ENCODE data around the gene IRGQ. TPM values are rescaled to one million over a fixed set of nuclear protein-coding genes. Genes with fewer than 3 reads are reported as not detected.

The IRGQ gene
- total RNA-seq, 1 experiment from 2014 or later, result 24.1 TPM

DNA sequence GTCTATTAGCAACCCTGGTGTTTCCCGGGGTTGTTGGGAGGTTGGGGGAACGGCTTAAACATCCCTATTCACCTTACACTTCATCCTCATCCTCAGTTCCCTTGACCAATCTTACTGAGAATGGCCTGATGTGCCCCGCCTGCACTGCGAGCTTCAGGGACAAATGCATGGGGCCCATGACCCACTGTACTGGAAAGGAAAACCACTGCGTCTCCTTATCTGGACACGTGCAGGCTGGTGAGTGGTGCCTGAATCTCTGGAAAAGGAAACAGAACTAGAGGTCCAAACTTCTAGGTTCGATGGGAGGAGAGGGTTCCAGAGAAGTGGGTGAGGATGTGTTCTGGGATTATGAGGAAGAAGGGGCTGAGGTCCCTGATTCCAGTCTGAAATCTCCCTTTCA is 14.5 kb downstream of the IRGQ start:
- peak overlapping the region; percentile 20 for H3K9ac ChIP-seq (ENCODE audit: extremely low read depth, insufficient read length, low read length)
- H2BK5ac ChIP-seq (ENCODE audit: insufficient read length, low read length), result no peak overlapping the region
- no peaks in the 10 kb centered on the region for H3K9me3 ChIP-seq (ENCODE audit: control insufficient read depth, low read depth, low read length)
- H4K5ac ChIP-seq (ENCODE audit: insufficient read length, low read depth, low read length), result no peak overlapping the region
- no peak overlapping the region for H2BK12ac ChIP-seq (ENCODE audit: insufficient read length, low read depth, low read length)
- no peak overlapping the region for H3K4ac ChIP-seq (ENCODE audit: low read depth, low read length)
- H3K14ac ChIP-seq (ENCODE audit: insufficient read depth, low read length), result no peak overlapping the region
- no peak overlapping the region for H3K27ac Mint-ChIP-seq
- no peak overlapping the region for H2AK5ac ChIP-seq (ENCODE audit: insufficient read length, low read length)
- peaks cover 4 to 17% (median 10%) of the 10 kb centered on the region in 3 experiments; a peak in 4 of 7 replicates for H3K36me3 Mint-ChIP-seq (ENCODE audit: insufficient read depth in 1 of 3, low read depth in 3 of 3)
- H3T11ph ChIP-seq (ENCODE audit: low read length), result no peak overlapping the region
- H3K18ac ChIP-seq (ENCODE audit: insufficient read length, low read depth, low read length), result no peak overlapping the region
- WGBS (ENCODE audit: extremely low coverage, insufficient read length, low lambda C conversion rate), result no CpG with 5 or more reads among the region's 7 CpGs
- peak overlapping the region; percentile 86 for H3K4me2 ChIP-seq (ENCODE audit: insufficient read depth, insufficient read length, low read length)
- DNase-seq, result no peak
- H3K27ac ChIP-seq (ENCODE audit: insufficient read length, low read depth, low read length), result no peak overlapping the region
- no peak overlapping the region for H3K23ac ChIP-seq (ENCODE audit: insufficient read length, low read depth, low read length)
- H3K4me3 Mint-ChIP-seq, result peak overlapping the region; percentile 86 to 92
- no peaks in the 10 kb centered on the region for H3K79me1 ChIP-seq (ENCODE audit: insufficient read depth, low read depth, low read length, poor library complexity, severe bottlenecking)
- no peak overlapping the region for H2BK20ac ChIP-seq (ENCODE audit: low read depth, low read length, poor library complexity, severe bottlenecking)
- H3K9me3 Mint-ChIP-seq, result no peaks in the 10 kb centered on the region
- no peak overlapping the region for H2AFZ ChIP-seq (ENCODE audit: low read length)
- H3K79me2 ChIP-seq (ENCODE audit: insufficient read depth, low read length), result no peaks in the 10 kb centered on the region
- no peaks in the 10 kb centered on the region for H4K20me1 ChIP-seq (ENCODE audit: control insufficient read depth, insufficient read depth, insufficient read length)
- no peak overlapping the region for H4K8ac ChIP-seq (replicated peaks; ENCODE audit: insufficient read length, low read depth, low read length)
- H3K27me3 ChIP-seq (ENCODE audit: insufficient read depth, low read length), result no peaks in the 10 kb centered on the region
- H3K23me2 ChIP-seq (ENCODE audit: insufficient read length, low read depth, low read length, poor library complexity, severe bottlenecking), result peaks cover 5% of the 10 kb centered on the region
- TF ChIP-seq, protein P1, sequence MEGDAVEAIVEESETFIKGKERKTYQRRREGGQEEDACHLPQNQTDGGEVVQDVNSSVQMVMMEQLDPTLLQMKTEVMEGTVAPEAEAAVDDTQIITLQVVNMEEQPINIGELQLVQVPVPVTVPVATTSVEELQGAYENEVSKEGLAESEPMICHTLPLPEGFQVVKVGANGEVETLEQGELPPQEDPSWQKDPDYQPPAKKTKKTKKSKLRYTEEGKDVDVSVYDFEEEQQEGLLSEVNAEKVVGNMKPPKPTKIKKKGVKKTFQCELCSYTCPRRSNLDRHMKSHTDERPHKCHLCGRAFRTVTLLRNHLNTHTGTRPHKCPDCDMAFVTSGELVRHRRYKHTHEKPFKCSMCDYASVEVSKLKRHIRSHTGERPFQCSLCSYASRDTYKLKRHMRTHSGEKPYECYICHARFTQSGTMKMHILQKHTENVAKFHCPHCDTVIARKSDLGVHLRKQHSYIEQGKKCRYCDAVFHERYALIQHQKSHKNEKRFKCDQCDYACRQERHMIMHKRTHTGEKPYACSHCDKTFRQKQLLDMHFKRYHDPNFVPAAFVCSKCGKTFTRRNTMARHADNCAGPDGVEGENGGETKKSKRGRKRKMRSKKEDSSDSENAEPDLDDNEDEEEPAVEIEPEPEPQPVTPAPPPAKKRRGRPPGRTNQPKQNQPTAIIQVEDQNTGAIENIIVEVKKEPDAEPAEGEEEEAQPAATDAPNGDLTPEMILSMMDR (conservative IDR thresholded peaks at IDR 0.05), result no peak
- H3K56ac ChIP-seq (ENCODE audit: insufficient read length, low read depth, low read length), result no peak overlapping the region
- no peak overlapping the region for H2BK15ac ChIP-seq (ENCODE audit: low read depth, low read length)
- H4K91ac ChIP-seq (ENCODE audit: insufficient read length, low read depth, low read length), result no peak overlapping the region
- H3K27me3 Mint-ChIP-seq (ENCODE audit: low read depth), result no peaks in the 10 kb centered on the region
- H3K4me1 ChIP-seq (ENCODE audit: insufficient read depth, low read length), result no peaks in the 10 kb centered on the region
- H2BK120ac ChIP-seq (ENCODE audit: low read depth, low read length, poor library complexity, severe bottlenecking), result no peak overlapping the region
- H3K4me1 Mint-ChIP-seq, result peaks cover 27 to 38% of the 10 kb centered on the region in 2 experiments
